ENCODE data around the gene SELENOP.
"Not testable (repeated sequence)": the region's sequence is repeated elsewhere in the genome, so short reads cannot be mapped to it uniquely, and the experiment has no call there.

The SELENOP gene, protein sequence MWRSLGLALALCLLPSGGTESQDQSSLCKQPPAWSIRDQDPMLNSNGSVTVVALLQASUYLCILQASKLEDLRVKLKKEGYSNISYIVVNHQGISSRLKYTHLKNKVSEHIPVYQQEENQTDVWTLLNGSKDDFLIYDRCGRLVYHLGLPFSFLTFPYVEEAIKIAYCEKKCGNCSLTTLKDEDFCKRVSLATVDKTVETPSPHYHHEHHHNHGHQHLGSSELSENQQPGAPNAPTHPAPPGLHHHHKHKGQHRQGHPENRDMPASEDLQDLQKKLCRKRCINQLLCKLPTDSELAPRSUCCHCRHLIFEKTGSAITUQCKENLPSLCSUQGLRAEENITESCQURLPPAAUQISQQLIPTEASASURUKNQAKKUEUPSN

DNA sequence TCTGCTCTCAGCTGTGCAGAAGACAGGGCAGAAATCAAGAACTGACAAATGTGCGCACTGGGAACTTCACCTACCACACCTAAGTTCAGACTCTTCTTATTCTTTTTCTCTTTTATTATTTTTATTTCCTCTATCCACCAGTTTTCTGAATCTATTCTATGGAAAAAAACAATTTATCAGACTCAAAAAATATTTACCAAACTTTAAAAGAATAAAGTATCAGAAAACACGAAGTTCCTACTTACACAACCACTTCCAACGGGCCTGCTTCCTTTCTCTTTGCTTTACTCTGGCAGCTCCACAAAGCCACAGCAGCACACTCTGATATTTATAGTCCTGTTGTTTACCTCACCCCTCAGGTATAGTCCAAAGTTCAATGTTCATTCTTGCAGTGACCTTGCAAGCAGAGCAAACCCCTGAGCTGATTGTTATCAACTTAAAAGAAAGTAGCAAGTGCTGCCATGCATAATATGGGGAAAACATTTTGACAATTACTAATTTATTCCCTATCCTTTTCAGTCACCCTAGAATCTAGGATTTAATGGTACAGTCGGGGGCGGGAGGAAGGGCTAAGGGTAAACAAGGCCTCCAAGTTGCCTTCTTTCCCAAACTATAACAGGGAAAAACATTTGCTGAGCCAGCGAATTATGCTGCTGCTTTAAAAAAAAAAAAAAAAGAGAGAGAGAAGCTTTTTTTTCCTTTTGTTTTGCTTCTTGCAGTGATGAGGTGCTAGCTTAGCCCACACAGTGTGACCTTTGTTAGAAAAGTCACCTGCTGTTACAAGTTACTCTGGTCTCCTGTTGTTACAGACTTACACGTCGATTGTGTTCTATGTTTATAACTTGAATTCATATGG, at the start of gene SELENOP:
SELENOP (minus strand) TSS at position 302 of the 856 bp plus-strand sequence. CDS start 3,539 bp downstream, outside the sequence.
- DNase-seq: no peak

DNA sequence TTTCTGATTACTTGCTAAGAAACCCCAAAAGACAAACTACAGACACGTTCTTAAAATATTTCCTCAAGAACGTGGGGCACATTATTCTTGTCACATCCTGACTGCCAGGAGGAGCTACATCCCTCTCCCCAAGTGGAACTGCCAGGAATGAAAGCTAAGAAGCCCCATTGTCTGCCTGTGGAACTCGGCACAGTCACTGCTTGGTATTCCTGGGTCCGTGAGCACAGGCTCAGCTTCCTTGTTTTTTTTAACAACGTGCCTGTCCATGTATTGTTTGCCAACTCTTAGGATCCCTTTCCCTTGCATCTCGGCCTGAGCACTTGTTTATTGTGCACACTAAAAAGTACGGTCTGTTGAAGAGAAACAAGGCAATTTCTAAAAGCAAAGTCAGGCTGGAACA, 47.0 kb upstream of the SELENOP start:
- no peak for DNase-seq

DNA sequence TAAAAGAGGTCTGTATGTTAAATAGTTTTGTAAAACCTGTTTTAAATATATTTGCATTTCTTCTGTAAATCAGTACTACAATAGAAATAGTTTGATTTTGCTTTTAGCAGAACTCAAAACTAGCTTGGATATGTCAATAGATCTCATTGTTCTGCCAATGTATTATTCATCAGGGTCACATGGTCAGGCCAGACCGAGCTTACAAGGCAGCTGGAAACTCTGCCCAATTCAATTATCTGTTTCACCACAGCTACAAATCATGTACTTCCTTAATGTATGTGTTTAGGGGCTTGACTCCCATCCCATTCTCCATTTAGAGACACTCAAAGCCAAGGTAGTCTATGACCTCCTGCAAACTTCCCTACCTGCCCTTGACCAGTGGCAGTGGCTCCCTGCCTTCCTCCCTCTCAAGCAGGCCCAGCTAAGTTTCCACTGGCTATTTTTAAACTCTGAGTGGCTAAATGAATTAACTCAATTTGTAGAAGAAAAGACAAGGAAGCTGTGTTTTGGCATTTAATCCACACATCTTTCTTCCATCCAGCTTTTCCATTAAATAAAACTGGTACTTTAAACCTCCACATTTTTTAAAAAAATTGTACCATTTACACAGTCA, 46.4 kb upstream of the SELENOP start:
- DNase-seq: no peak

DNA sequence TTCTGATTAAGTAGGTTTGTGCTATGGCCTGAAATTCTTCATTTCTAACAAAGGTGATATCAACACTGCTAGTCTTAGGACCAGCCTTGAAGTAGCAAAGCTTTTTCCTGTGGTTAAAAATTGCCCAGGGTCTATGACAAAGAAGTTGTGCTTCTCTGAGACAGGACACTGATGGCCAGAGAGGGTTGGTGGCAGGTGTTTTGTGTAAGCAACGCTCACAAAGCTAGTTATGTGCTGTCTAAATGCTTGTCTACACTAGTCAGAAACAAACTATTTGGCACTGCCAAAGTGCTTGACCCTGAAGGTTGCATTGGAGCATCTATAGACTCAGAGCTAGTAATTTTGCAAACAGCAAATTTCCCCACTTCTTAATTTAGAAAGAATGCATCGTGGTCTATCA, 44.1 kb upstream of the SELENOP start:
- no peak for DNase-seq

DNA sequence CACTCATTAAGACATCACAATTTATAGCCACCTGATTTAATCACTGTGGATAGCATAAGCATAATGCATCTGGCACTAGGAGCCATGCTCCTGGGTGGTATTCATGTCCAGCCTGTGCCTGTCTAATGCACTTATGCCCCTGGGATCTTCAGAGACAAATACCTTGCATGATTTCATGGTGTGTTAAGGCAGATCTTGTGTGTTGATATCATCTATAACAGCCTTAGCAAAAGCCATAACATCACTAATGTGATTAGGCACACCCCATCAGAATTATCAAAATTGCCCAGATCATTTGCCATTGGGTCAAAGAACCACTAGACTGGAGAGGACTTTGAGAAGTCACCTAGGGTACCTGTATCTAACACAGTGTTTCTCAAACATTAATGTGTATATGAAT, 43.7 kb upstream of the SELENOP start:
- no peak for DNase-seq

DNA sequence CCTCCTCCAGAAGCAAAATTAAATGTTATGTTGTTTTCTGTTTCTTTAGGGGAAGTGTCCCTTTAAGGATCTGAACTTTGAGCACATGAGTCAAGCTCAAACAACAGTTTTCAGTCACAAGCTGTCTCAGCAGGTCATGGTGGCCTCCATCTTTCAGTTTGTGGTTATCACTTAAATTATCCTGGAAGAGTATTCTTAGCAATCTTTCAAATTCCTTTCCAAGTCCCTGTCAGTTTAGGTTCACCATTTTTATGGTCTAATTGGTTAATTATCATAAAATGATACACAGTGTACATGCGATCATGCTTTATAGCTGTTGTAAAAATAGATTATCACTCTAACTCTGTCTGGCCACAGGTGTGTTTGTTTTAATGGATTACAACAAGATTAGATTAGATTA, 43.1 kb upstream of the SELENOP start:
- no peak for DNase-seq

DNA sequence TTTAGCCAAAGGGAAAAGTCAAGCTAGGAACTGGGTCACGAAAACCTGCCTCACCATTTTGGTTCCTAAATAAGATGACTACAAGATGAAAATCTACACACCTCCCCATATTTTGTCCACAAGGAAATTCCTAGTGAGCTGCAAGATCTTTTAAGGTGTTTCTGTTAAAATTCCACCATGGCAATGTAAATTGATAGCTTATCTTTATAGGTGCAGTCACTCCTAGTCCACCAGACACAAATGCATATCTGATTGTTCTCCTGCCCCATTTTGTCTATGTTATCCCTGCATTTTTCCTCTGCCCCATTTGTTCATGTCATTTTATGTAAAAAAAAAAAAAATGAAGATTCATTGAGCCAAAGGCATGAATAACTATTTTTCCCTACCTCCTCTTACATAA, 41.1 kb upstream of the SELENOP start:
- DNase-seq: no peak

DNA sequence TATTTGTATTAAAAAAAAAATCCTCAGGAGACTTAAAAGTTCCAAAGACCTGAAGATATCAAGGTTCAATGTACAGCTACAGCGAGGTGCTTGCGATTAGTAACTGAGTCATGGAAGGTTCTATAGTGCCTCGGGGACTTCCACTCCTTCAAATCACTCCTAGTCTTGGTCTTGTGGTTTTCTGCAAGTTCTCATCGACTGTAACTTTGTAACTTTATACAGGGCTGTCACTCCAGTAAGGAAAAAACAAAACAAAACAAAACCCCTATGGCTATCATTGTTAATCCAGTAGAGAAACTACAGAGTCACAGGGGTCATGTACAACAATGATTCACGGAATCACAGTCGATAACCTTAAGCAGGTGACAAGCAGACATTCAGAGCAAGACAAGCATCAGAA, 39.8 kb upstream of the SELENOP start:
- DNase-seq: no peak

DNA sequence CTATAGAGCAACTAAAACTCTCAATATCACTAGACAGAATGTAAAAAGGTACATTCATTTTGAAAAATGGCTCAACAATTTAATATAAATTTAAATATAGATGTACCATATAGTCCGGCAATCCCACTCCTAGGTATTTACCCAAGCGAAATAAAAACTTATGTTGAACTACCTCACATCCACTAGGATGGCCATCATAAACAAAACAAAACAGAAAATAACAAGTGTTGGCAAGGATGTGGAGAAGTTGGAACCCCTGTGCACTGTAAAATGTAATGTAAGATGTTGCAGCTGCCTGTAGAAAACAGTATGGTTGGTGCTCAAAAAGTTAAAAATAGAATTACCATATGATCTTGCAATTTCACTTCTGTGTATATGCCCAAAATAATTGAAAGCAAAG, 36.9 kb upstream of the SELENOP start:
- DNase-seq: no peak

DNA sequence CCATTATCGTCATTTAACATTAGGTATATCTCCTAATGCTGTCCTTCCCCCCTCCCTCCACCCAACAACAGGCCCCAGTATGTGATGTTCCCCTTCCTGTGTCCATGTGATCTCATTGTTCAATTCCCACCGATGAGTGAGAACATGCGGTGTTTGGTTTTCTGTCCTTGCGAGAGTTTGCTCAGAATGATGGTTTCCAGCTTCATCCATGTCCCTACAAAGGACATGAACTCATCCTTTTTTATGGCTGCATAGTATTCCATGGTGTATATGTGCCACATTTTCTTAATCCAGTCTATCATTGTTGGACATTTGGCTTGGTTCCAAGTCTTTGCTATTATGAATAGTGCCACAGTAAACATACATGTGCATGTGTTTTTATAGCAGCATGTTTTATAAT, 32.7 kb upstream of the SELENOP start:
- DNase-seq: not testable (repeated sequence)

DNA sequence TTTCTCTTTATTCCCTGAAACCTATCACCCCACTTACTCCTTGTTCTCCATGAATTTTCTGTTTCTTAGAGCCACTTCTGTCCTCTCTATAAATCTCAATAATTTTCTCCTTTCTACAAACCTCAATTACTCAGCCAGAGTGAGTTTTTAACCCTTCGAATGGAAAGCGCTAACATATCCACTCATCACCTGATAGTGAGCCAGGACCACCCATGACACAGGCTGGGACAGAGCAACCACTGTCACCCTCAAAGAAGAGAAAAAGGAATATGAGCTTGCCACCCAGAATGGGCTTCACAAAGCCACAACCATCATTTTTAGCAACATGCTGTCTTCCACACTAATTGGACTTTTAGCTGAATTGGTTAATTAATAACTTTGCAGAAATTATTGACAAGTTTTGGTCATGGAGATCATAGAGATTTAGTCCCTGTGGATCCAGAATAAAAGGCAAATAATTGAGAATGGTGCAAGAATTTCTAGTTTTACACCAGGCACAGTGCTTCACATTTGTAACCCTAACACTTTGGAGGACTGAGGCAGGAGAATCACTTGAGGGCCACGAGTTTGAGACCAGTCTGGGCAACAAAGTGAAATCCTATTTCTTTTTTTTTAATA, 32.1 kb upstream of the SELENOP start:
- DNase-seq: no peak

DNA sequence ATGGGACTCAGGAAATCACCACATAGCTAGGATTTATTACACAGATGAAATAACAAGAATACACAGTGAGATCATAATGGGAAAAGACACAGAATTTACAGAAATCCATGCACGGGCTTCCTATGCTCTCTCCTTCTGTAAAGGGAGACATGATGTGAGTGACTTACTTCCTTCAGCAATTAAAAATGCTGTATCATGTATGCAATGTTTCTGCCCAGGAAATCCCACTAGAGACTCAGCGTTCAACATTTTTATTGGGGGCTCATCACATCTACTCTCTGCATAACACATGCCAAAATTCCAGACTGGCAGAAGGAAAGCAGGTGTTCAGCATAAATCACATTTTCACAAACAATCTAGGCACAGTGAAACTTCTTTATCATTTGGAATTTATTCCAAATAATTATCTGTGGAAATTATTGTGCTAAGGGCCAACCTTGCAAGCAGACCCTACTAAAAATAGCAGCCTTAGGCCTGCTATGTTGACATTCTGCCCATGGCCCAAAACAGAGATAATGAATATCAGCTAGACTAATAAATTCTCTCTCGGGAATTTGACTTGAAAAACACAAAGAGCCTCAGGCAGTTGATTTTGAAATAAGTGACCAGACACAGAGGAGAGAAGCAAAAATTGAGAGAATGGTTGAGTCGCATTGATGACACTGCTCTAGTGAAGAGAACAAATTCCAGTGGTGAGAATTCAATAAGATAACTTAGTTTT, 31.4 kb upstream of the SELENOP start:
- no peak for DNase-seq

DNA sequence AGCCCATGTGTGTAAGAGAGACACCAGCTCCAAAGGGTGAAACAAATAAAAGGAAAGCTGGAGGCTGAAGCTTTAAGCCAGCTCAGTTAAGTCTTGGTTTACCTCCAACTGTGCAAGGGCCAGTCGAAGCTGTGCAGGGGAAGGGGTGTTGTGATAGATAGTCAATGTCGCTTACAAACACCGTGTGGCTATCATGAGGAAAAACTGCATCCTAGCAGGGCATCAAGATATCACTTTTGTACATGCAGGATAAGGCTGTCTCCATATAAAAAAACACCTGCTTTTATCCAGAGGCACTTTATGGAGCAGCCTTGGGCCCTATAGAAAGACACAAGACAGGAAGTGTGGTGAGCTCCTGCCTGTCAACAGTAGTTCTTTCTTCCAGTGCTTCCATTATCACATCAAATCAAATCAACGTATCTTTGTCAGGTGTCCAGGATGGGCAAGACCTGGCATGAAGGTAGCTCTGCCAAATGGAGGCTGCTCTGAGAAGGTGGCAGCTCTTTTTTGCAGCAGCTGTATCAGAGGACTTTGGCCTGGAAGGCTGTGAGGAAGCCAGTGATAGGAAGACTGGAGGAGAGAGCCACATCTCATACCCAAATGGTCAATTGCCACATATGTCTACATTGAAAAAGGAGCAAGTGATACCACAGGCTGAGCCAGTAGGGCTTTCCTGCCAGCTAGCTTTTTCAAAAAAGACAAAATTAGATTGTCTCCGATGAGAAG, 29.3 kb upstream of the SELENOP start:
- no peak for DNase-seq

DNA sequence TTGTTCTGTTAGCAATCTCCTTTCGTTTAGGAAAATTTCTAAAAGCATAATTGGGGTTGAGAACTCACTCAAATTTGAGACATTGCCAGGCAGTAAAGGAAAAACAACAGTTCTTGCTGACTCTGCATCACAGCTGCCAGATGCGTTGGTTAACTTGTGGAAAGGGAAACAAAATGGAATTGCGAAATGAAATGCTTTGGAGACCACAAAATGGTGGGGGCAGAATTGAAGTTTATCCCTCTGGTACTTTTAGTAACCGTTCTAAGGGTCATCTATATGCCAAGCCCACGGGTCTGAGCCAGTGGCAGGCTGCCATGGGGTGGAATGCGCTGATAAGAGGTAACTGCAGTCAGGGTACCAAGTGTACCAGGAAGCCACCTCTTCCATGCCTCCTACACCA, 28.6 kb upstream of the SELENOP start:
- no peak for DNase-seq

DNA sequence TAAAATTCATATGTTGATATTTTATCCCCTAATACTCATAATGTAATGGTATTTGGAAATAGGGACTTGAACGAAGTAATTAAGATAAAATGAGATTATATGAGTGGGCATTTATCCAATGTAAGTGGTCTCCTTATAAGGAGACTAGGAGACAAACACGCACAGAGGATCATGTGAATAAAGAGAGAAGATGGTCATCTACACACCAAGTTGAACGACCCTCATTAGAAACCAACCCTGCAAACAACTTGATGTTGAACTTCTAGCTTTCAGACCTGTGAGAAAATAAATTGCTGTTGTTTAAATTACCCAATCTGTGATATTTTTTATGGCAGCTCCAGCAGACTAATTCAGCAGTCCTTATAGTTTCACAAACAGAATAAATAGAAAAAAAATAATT, 27.5 kb upstream of the SELENOP start:
- no peak for DNase-seq

DNA sequence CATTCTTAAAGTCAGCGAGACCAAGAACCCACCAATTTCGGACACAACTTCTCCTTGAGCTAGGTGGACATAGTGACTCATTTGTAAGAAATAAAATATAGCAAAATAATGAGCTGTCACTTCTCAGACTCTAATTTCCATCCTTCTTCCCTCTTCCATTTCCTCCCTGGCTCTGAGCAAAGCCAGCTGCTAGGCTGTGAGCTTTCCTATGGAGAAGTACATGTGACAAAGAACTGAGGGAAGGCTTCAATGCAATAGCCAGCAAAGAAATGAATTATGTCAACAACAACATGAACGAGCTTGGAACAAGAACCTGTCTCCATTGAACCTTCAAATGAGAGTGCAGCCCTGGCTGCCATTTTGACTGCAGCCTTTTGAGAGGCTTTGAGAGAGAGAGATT, 25.9 kb upstream of the SELENOP start:
- no peak for DNase-seq

DNA sequence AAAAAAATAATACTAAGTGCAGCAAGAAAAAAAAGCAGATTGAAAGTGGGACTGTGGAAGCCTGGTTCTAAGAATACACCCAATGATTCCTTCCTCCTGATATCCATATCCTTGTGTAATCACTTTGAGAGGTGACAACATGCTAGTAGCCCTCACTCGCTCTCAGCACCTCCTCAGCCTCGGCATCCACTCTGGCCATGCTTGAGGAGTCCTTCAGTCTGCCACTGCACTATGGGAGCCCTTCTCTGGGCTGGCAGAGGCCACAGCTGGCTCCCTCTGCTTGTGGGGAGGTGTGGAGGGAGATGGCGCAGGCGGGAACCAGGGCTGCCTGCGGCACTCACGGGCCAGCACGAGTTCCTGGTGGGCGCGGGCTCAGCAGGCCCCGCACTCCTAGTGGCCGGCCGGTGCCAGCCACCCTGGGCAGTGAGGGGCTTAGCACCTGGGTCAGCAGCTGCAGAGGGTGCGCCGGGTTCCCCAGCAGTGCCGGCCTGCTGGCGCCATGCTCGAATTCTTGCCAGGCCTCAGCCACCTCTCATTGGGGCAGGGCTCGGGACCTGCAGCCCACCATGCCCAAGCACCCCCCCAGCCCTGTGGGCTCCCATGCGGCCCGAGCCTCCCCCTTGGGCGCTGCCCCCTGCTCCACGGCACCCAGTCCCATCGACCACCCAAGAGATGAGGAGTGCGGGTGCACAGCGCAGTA, 24.5 kb upstream of the SELENOP start:
- no peak for DNase-seq

DNA sequence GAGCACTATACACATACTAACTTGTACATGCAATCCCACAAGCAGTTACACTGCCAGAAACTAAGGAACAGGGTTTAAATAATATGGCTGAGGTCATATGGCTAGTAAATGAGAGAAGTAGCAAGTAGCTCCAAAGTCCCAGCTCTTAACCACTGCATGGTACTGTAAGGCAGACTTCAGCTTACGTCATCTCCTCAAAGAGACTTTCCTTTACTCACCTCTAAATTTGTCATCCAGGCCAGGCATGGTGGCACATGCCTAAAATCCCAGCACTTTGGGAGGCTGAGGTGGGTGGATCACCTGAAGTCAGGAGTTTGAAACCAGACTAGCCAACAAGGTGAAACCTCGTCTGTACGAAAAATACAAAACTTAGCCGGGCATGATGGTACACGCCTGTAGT, 20.4 kb upstream of the SELENOP start:
- DNase-seq: no peak

DNA sequence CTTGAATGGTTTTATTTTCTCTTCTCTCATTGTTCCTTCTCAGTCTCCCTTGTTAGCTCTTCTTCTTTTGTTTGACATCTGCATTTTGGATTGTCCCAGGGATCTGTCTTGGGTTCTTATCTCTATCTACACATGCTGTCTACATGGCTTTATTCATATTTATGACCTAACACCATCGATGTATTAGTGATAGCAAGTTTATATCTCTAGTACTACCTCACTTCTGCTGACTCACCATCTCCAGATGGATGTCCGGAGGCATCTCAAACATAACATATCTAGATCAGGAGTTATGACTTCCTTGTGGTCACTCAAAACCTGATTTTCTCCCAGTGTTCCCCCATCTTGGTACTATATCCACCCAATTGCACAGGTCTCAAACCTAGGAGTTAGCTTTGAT, 19.2 kb upstream of the SELENOP start:
- no peak for DNase-seq

DNA sequence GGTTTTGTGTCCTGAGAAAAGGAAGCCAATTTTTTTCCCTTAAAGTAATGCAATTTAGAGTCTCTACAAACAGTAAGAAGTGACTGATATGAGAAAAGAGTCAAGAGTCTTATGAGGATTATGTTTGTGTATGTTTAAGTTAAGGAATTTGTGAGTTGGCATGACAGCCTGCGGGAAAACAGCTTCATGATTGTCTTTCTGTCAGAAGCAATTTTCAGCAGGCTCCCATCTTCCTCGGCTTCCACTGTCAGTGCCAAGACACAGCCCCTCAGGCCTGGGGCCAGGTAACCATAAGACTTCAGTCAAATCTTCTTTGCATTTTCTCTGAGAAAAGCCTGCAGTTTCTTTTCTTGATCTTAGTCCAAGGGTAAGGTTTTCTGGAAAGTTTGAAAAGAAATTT, 17.0 kb upstream of the SELENOP start:
- no peak for DNase-seq

DNA sequence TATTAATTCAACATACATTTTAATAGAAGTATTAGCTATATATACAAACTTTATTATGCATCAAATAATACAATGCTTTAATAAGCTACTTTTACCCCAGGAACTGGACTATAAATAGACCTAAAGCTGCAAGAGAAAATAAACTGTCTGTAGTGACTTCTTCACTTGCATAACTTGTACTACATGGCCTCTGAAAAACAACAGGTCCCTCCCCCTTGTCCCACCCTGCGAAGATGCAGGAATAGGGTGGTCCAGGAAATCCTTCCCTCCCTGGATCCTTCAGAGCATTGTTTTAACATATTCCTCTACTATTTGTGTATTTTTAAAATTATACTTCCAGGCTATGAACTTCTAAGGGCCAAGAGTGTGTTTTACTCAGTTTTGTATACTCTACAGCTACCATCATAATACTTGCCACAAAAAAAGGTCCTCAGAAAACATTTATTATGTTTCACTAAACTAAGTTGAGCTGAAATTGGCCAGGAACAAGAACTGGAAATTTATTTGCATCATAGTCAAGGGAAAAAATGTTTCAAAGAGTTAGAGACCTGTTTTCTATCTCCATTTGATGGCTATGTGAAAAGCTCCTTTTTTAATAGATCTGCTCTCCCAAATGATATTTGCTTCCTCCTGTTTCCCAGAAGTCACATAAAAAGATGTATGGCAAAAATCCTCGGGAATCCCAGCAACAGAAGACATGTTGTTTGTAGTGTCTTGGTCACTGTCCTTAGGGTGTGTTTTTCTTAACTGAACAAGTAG, 15.2 kb upstream of the SELENOP start:
- no peak for DNase-seq
